ENCODE results near the gene CSTPP1.
"Not testable (repeated sequence)": the region's sequence is repeated elsewhere in the genome, so short reads cannot be mapped to it uniquely, and the experiment has no call there.

The CSTPP1 gene

DNA sequence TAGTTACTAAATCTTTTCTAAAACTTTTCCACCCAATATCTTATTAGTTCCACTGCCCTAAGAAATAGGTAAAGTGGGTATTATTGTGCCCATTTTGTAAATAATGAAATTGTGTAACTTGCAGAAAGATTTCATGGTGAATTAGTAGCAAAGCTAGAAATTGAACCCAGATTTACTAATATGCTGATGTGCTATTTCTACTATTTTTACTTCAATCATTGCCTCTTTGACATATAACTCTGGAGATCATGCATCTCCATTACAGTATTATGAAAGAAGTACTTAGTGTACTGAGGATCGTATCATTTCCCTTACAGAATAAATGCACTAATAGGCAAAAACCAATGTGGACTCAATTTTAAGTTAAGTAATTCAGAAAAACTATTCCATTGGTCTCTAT is 119.0 kb downstream of the CSTPP1 start:
- DNase-seq, result no peak

DNA sequence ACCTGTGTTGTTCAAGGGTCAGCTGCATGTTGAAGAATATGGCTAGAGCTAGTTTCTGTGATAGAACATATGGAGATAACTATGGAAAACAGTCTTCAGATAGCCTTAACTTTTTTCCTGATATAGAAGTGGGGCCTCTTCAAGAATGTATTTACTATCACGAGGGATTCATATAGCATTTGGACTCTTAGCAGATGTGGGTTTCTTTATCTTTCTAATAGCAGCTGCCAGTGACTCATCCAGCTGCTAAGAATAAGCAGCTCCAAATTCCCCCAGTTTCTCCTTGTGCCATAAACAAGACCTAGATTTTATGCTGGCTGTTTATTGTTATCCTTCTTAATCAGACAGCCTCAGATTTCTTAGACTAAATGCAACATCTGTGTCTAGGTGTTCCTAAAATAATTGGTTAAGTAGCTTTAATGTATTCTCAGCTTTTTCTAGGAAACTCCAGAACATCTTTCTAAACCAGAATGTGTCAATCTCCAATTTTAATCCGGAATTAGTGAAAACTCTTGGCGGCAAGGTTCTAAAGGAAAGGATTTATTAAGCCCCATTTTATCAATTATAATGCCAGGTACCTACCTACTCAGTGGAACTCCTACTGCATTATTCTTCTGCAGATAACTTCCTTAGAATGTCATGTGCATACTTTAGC is 119.8 kb downstream of the CSTPP1 start:
- no peak for DNase-seq

DNA sequence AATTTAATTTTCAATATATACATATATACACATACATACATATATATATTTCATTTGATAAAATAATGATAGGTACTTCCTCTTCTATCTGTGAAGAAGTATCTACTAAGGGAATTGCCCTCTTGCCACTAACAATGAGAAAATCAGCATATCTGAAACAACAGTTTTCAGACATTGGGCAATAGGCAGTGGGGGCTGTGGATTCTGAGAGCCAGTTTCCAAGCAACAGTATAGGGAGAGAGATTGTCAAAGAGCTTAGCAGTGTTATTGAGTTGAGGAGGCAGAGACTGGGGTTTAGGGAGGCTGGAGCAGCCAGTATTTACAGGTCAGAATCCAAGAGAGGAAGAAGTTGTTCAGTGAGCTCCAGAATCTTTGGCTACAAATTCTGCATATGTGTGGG is 120.8 kb downstream of the CSTPP1 start:
- DNase-seq, result no peak

DNA sequence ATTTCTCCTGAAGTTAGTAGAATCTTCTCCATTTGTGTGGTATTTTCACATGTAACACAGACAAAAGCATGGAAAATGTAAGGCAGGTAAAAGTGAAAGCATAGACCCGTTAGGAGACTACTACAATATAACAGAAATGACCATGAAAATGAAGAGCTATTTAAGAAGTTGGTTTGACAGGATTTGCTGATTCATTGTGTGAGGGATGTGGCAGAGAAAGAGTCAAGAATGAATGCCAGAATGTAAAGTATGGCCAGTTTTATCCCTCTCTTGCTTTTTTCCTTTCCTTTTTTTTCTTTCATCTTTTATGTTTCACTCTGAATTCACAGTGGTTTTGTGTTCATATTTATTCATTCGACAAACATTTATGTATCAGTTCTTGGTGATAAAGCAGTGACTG is 124.2 kb downstream of the CSTPP1 start:
- no peak for DNase-seq

DNA sequence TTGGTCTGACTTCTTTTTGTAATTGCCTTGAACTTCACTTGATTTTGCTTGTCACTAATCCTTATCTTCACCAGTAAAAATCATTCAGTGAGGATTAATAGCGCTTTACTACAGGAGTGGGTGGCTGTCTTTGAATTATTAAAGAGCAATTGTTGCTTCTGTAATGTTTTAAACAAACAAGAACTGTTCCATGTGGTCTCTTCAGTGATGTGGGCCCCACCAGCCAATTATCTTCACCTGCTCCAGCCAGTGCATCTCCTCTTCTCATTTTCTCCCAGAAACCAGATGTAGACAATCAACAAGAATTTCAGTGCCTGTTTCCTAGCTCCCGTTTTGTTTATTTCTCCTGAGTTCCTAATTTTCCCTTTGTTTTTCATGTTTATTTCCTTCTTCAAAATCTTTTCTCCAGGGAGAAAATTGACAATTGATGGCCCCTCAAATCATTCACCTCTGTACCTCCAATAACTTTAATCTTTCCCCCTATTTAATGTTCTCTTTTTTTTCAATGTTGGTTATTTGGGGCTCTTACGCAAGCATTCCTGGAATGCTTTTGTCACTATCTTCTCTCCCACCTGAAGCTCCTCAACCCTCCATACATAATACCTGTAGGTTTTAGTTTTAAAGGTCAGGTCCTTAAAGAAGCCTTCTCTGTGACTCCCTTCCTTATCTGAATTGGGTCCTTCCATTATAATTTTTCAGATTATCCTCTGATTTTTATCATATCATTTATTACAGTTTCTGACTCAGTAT is 125.0 kb downstream of the CSTPP1 start:
- DNase-seq, result no peak

DNA sequence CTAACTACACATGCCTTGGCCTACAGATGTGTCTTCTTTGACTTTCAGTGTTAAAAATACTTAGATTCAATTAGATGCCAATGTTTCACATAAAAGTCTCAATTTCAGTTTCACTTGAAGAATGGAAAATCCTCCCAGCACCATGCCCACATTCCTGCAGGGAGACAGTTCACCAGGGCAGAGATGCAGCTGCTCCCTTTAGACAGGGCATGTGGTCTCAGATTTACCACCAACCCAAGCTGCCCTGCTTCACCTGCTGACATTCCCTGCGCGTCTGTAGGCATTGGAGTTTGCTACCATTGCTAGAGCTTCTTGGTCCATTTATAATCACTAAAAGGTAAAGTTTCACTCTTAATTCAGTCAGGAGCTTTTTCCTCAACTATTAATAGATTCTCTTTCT is 126.2 kb downstream of the CSTPP1 start:
- DNase-seq, result no peak

DNA sequence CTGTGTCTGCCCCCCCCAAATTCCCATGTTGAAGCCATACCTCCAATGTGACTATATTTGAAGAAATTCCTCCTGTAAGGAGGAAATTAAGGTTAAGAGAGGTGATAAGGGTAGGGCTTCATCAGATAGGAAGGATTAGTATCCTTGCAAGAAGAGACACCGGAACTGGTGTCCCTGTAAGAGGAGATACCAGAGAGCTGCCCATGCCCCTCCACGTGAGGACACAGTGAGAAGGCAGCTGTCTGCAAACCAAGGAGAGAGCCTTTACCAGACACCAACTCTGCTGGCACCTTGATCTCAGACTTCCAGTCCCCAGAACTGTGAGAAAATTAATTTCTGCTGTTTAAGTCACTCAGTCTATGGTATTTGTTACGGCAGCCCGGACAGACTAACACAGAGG is 130.8 kb downstream of the CSTPP1 start:
- DNase-seq, result no peak

DNA sequence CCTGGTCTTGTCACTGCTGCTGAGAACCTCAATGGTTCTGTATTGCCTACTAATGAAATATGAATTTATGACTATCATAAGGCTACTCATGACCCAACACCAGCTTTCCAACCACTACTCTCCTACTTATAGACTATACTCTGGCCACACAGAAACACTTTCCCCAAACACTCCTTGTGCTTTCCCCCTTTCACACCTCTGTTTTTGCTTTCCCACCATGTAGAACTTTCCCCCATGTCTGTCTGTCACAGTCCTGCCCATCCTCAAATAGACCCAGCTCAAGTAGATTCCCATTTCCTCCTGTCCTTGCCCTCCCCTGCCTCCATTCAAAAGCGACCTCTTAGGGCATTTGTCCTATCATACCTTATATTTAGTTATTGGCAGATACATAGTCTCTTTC is 134.2 kb downstream of the CSTPP1 start:
- no peak for DNase-seq

DNA sequence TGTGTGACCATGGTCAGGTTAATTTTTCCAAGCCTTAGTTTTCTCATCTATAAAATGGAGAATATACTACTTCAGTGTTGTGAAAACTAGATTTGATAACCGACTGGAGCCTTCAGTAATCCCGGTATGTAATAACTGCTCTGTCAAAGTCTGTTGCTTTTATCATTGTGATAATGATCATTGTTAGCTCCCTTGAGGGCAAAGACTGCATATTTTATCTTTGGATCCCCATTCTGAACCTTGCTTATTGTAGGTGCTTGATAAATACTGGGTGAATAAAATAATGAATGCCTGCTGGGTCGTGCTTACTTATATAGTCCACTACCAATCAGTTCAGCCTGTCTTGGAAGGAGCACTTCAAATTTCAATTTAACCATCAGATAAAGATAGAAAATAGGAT is 134.8 kb downstream of the CSTPP1 start:
- no peak for DNase-seq

DNA sequence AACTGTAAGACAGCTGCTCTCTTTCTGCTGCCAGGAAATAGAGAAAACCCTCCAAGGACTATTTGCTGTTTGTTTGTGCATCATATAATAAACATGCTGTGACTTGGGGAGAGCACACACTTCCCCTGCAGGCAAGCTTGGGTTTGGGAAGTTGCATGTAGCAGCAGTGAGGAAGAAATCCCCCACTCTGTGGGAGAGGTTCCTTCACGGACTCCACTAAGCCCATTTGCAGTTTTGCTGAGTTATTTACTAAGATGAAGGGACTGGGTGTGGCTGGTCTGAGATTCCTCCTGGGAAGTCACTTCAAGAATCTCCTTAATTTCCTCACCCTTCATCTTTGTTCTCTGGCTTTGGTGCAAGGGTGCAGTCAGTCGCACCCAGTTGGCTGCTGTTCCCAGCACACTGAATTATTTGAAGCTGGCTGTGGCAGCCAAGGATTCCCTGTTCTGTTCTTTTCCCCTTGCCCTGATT is 135.3 kb downstream of the CSTPP1 start:
- no peak for DNase-seq

DNA sequence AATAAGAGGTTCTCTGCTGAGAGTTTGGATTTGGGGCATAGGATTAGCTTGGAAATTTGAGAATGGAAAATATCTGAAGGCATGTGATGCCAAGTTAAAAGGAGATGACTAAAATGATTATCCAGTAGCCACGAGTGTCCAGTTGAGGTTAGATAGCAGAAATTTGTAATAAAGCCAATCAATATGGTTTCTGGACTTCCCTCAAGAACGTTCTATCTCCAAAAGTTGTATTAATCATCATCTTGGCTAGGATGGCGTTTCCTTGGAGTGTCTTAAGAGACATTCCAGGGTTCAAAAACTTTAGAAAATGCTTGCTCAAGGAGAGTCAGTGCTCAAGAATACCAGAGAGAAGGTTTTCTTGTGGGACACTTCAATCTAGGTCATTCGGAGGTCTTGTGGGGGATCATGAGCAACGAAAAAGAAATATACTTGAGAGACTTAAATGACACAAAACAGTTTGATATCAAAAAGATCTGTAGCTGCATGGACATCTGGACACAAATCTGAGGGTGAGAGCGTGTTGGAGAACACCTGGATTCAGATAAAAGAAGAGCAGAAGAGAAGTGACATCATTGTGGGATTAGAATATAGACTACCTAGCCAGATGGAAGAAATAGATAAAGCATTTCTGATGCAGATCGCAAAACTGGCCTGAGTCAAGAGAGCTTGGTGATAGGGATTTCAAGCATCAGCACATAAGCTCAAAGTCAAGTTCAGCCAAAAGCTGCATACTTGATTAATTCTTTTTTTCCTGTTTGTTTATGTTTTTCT is 142.4 kb downstream of the CSTPP1 start:
- no peak for DNase-seq

DNA sequence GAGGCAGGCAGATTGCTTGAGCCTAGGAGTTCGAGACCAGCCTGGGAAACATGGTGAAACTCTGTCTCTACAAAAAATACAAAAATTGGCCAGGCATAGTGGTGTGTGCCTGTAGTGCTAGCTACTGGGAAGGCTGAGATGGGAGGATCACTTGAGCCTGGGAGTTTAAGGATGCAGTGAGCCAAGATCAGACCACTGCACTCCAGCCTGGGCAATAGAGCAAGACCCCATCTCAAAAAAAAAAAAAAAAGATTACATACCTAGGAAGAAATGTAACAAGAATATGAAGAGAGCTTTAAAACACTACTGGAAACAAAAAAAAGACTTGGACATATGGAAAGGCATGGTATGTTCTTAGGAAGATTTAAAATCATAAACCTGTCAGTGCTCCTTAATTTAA is 144.2 kb downstream of the CSTPP1 start:
- not testable (repeated sequence) for DNase-seq

DNA sequence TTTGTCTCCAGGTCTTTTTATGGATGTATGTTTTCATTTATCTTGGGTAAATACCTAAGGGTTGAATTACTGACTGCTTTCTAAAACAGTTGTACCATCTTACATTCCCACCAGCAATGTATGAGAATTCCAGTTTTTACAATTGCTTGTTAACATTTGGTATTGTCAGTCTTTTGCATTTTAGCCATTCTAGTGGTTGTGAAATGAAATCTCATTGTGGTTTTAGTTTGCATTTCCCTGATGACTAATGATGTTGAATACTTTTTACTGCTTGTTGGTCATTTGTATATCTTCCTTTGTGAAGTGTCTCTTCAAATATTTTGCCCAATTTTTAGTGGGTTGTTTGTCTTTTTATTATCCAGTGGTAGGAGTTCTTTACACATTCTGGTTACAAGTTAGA is 147.4 kb downstream of the CSTPP1 start:
- DNase-seq, result no peak

DNA sequence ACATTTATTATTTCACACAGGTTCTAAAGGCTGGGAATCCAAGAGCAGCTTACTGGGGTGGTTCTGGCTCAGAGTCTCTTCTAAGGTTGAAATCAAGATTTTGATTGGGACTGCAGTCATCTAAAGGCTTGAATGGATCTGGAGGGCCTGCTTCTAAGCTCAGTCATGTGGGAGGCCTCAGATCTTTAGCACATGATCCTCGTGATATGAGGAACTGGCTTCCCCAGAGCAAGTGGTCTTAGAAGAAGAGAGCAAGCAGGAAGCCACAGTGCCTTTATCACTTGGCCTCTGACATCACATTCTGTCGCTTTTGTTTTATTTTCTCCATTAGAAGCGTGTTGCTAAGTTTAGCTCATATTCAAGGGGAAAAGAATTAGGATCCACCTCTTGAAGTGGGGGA is 151.2 kb downstream of the CSTPP1 start:
- no peak for DNase-seq

DNA sequence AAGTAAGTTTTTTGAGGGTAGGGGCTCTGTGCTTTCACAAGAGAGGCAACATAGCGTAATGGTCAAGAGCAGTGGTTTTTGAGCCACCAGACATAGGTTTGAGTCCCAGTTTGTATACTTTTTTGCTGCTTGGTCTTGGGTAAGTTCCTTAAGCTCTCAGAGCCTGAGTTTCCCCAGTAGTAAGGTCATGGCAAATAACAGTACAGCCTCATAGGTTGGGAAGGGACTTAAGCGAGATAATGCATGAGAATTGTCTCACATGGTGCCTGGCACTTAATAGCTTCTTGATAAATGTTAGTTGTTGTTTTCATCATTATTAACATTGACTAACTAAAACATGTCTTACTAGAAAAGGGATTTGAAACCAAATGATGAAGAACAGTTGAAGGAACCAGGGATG is 157.0 kb downstream of the CSTPP1 start:
- DNase-seq, result no peak

DNA sequence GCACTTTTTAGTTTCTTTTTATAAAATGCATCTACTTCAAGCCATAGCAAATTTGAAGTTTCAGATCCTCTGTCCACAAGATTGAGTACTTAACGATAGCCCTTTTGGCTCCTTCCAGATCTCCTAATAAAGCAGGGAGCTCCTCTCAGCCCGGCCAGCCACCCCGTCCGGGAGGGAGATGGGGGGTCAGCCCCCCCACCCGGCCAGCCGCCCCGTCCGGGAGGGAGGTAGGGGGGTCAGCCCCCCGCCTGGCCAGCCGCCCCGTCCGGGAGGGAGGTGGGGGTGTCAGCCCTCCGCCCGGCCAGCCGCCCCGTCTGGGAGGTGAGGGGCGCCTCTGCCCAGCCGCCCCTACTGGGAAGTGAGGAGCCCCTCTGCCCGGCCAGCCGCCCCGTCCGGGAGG is 160.3 kb downstream of the CSTPP1 start:
- DNase-seq, result not testable (repeated sequence)

DNA sequence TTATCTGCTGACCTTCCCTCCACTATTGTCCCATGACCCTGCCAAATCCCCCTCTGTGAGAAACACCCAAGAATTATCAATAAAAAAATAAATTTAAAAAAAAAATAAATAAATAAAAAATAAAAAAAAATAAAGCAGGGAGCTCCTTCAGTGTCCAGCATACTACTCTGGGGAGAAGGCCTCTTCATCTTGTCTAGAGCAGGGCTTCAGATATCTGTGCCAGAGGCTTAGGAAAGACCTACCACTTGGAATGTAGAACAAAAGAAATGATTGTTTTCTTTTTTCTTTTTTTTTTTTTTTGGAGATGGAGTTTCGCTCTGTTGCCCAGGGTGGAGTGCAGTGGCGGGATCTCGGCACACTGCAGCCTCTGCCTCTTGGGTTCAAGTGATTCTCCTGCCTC is 161.7 kb downstream of the CSTPP1 start:
- DNase-seq, result not testable (repeated sequence)

DNA sequence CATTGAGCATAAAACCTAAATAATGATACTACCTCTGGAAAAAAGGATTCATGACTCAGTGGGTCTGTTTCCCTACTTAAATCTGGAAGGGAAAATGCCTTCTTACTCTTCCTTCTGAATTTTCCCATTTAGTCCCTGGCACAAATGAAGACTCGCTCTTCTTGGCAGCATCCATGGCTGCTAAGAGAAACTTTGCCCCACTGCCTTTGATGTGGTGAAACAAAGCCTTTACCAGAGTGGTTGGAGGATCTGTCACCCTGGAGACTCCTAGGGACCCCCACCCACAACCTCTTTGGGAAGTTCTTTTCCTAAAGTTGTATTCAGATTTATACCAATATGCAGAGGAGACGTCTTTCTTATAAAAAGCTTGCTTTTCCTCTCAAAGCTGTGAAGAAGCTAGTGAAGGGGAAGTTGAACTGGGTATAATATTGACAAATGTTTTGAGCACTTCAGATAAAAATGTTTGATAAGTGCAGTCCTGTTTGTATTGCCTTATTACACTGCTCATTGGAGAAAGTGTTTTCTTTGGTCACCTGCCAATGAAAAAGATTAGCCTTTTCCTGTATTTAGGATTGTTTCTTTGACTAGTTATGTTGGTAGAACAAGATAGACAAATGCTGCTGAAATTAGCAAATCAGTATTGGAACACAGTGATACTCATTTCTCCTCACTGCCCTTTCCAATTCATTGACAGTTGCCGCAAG is 162.8 kb downstream of the CSTPP1 start:
- peak; percentile 85 for DNase-seq

DNA sequence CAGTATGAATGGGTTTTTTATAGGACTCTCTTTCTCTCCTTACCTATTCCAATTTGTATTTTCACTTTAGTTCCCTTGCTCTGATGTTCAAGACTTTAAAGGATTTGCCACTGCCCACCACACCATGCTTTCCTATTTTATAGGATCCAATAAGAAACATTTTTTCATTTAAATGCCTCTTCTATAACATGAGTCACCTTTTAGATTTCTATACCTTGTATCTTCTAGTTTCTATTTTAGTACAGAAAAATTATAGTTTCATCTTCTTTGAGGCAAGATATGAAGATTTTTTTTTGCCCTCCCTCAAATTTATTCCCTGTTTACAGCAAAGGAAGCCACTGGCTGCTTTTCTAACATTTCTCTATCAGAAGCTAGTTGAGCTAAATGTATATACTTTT is 163.4 kb downstream of the CSTPP1 start:
- no peak for DNase-seq

DNA sequence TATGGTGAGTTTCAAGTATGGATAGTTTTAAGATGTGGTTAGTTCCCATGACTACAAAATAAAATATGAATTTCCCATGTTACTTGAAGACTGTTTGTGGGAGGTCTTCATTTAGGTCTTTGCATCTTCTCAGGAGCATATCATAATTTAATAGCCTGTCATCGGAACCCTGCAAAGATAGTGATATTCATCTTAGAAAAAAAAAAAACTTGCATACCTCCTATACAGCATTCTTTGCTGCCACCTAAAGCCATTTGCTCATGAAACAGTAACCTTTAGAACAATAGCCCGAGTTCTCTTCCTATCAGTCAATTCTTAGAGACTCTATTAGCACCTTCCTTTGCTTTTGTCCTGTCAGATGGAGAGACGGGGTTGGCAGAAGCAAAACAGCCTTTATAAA is 164.8 kb downstream of the CSTPP1 start:
- DNase-seq, result no peak

DNA sequence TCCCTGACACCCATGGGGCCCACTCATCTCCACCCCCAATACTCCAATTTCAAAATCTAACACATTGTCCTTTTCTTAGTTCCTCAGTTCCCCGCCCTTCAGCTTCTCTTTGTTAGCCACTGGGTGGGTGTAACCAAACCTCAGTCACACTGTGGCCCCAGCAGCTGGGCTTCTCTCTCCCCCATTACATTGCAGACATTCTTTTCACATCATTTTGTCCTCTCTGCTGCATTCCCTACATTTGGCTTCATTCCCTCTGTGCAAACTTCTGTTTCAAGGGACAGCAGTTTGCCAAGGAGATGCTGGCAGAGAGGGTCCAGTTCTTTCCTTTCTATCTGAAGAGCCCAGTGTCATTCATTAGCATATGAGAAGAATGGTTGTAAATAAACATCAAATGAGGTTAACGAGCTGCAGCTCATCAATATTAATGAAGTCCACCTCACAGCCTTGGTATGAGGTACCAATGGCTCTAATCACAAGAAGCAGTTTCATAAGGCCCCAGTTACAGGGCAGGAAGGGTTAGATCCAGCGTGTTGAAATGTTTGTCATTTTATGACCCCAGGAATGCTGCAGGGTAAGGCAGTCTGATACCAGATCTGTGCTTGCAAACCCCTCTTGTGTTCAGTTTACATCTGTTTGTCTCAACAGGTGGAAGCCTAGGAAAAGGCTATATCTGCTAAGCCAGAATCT is 167.8 kb downstream of the CSTPP1 start:
- DNase-seq, result no peak

DNA sequence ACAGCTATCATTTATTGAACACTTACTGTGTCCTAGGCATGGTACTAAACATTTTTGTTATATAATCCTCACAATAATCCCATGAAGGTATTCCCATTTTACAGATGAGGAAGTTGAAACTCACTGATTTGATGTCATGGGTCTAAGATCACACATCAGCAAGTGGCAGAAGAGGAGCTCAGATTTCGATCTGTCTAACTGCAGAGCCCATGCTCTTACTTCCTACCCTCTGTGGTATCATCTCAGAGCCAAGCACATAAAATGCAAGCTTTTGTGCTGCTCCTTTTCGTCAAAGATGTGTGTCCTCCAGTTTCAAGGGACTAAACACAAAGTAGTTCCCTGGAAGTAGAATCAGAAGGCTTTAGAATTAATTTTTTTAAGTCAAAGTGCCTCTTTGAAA is 169.0 kb downstream of the CSTPP1 start:
- no peak for DNase-seq

DNA sequence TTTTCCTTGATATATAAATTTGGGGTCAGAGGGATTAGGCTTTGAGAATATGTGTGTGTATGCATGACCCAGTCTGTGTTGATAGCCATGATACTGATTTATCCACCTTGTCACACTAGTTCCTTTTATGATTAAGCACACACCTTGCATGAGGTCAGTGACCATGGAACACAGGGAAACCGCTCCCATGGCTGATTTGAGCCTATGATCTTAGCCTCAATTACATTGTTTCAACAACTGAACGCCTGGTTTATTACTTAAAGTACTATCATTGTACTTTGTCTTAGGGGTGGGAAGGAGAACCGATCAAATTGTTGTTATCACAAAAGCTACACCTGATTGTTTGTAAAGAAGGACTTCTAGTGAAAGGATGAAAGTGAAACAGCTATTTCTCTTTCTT is 169.4 kb downstream of the CSTPP1 start:
- no peak for DNase-seq
